ENCODE measurements around the gene MRE11.
A peak's percentile ranks its signal among the peaks of the same experiment; 100 is the strongest.

The MRE11 gene

GRCh38 chr11:94526645-94527438 is 33.2 kb upstream of the MRE11 start:
- Histone ChIP-seq H2BK12ac (ENCODE audit: low read length) (no peak overlapping the region), H3K79me1 (ENCODE audit: low read length) (no peaks in the 10 kb centered on the region), H3K79me2 (ENCODE audit: control insufficient read depth, insufficient read depth, low read length, poor library complexity) (no peaks in the 10 kb centered on the region), H3K4me1 (ENCODE audit: control insufficient read depth in 1 of 2, insufficient read depth in 2 of 2, low read length in 2 of 2) (peaks cover 0 to 5% of the 10 kb centered on the region in 2 experiments), H3K23ac (ENCODE audit: low read length) (no peak overlapping the region), H3K27me3 (ENCODE audit: insufficient read depth, low read length) (no peaks in the 10 kb centered on the region), H2AK5ac (ENCODE audit: low read length) (no peak overlapping the region), H3K9ac (ENCODE audit: low read length) (no peak overlapping the region), H4K12ac (ENCODE audit: low read depth, low read length) (no peak overlapping the region), H3K4ac (ENCODE audit: low read depth, low read length) (no peak overlapping the region), H3K18ac (ENCODE audit: low read length) (no peak overlapping the region), H2AFZ (ENCODE audit: insufficient read depth, low read length, poor library complexity) (no peak overlapping the region), H3K14ac (ENCODE audit: low read length) (no peak overlapping the region), H3K4me3 (ENCODE audit: low read depth, low read length) (no peak overlapping the region), H2BK120ac (ENCODE audit: insufficient read depth, low read length, poor library complexity) (no peak overlapping the region), H4K8ac (ENCODE audit: low read depth, low read length) (no peak overlapping the region), H3K27ac (ENCODE audit: low read depth, low read length) (no peak overlapping the region), H2BK5ac (ENCODE audit: low read depth, low read length, poor library complexity) (no peak overlapping the region), H4K91ac (ENCODE audit: low read depth, low read length) (no peak overlapping the region), H3K9me3 (ENCODE audit: insufficient read depth, low read depth, low read length) (no peaks in the 10 kb centered on the region), H3K4me2 (ENCODE audit: low read length) (no peak overlapping the region), H3K36me3 (ENCODE audit: control insufficient read depth in 1 of 2, insufficient read depth in 2 of 2, low read length in 2 of 2) (no peaks in the 10 kb centered on the region)
- no CpG with 5 or more reads among the region's 4 CpGs for WGBS (ENCODE audit: extremely low coverage, insufficient coverage, insufficient read length)
- no peak for DNase-seq

GRCh38 chr11:94525546-94526324 is 32.1 kb upstream of the MRE11 start:
- H4K8ac ChIP-seq (ENCODE audit: low read depth, low read length): no peak overlapping the region
- no peak overlapping the region for H3K4ac ChIP-seq (ENCODE audit: low read depth, low read length)
- no peaks in the 10 kb centered on the region for H3K79me2 ChIP-seq (ENCODE audit: control insufficient read depth, insufficient read depth, low read length, poor library complexity)
- no peaks in the 10 kb centered on the region for H3K27me3 ChIP-seq (ENCODE audit: insufficient read depth, low read length)
- no peak overlapping the region for H2BK12ac ChIP-seq (ENCODE audit: low read length)
- no peak for DNase-seq
- H2BK5ac ChIP-seq (ENCODE audit: low read depth, low read length, poor library complexity): no peak overlapping the region
- no peak overlapping the region for H3K18ac ChIP-seq (ENCODE audit: low read length)
- no peak overlapping the region for H4K12ac ChIP-seq (ENCODE audit: low read depth, low read length)
- no peak overlapping the region for H2BK120ac ChIP-seq (ENCODE audit: insufficient read depth, low read length, poor library complexity)
- no peak overlapping the region for H3K9ac ChIP-seq (ENCODE audit: low read length)
- H3K4me2 ChIP-seq (ENCODE audit: low read length): no peak overlapping the region
- no peak overlapping the region for H3K23ac ChIP-seq (ENCODE audit: low read length)
- no peak overlapping the region for H2AFZ ChIP-seq (ENCODE audit: insufficient read depth, low read length, poor library complexity)
- no peak overlapping the region for H3K14ac ChIP-seq (ENCODE audit: low read length)
- no peaks in the 10 kb centered on the region for H3K79me1 ChIP-seq (ENCODE audit: low read length)
- no peak overlapping the region for H3K4me3 ChIP-seq (ENCODE audit: low read depth, low read length)
- no peak overlapping the region for H4K91ac ChIP-seq (ENCODE audit: low read depth, low read length)
- H3K27ac ChIP-seq (ENCODE audit: low read depth, low read length): no peak overlapping the region
- no peaks in the 10 kb centered on the region for H3K9me3 ChIP-seq (ENCODE audit: insufficient read depth, low read depth, low read length)
- H2AK5ac ChIP-seq (ENCODE audit: low read length): no peak overlapping the region
- WGBS (ENCODE audit: extremely low coverage, insufficient coverage, insufficient read length): no CpG with 5 or more reads among the region's 5 CpGs
- no peaks in the 10 kb centered on the region for H3K36me3 ChIP-seq (ENCODE audit: control insufficient read depth in 1 of 2, insufficient read depth in 2 of 2, low read length in 2 of 2)
- peaks cover 0 to 7% of the 10 kb centered on the region in 2 experiments for H3K4me1 ChIP-seq (ENCODE audit: control insufficient read depth in 1 of 2, insufficient read depth in 2 of 2, low read length in 2 of 2)

GRCh38 chr11:94524341-94524740 is 30.7 kb upstream of the MRE11 start:
- Histone ChIP-seq H2BK5ac (ENCODE audit: low read depth, low read length, poor library complexity) (no peak overlapping the region), H3K79me1 (ENCODE audit: low read length) (no peaks in the 10 kb centered on the region), H3K4me2 (ENCODE audit: low read length) (no peak overlapping the region), H3K4me3 (ENCODE audit: low read depth, low read length) (no peak overlapping the region), H3K9me3 (ENCODE audit: insufficient read depth, low read depth, low read length) (no peaks in the 10 kb centered on the region), H2BK120ac (ENCODE audit: insufficient read depth, low read length, poor library complexity) (no peak overlapping the region), H4K8ac (ENCODE audit: low read depth, low read length) (no peak overlapping the region), H3K14ac (ENCODE audit: low read length) (no peak overlapping the region), H2AK5ac (ENCODE audit: low read length) (no peak overlapping the region), H3K27ac (ENCODE audit: low read depth, low read length) (no peak overlapping the region), H3K18ac (ENCODE audit: low read length) (no peak overlapping the region), H3K4ac (ENCODE audit: low read depth, low read length) (no peak overlapping the region), H3K36me3 (ENCODE audit: control insufficient read depth in 1 of 2, insufficient read depth in 2 of 2, low read length in 2 of 2) (no peaks in the 10 kb centered on the region), H3K9ac (ENCODE audit: low read length) (no peak overlapping the region), H3K4me1 (ENCODE audit: control insufficient read depth in 1 of 2, insufficient read depth in 2 of 2, low read length in 2 of 2) (peaks cover 0 to 7% of the 10 kb centered on the region in 2 experiments), H4K91ac (ENCODE audit: low read depth, low read length) (no peak overlapping the region), H3K79me2 (ENCODE audit: control insufficient read depth, insufficient read depth, low read length, poor library complexity) (no peaks in the 10 kb centered on the region), H2AFZ (ENCODE audit: insufficient read depth, low read length, poor library complexity) (no peak overlapping the region), H2BK12ac (ENCODE audit: low read length) (no peak overlapping the region), H3K27me3 (ENCODE audit: insufficient read depth, low read length) (no peaks in the 10 kb centered on the region), H4K12ac (ENCODE audit: low read depth, low read length) (no peak overlapping the region), H3K23ac (ENCODE audit: low read length) (no peak overlapping the region)
- WGBS (ENCODE audit: extremely low coverage, insufficient coverage, insufficient read length): no CpG with 5 or more reads among the region's 1 CpG
- peak in 1 of 2 donors; percentile 33 for DNase-seq

GRCh38 chr11:94521684-94522083 is 28.0 kb upstream of the MRE11 start:
- H2BK120ac ChIP-seq (ENCODE audit: insufficient read depth, low read length, poor library complexity): no peak overlapping the region
- H4K12ac ChIP-seq (ENCODE audit: low read depth, low read length): no peak overlapping the region
- H3K79me1 ChIP-seq (ENCODE audit: low read length): no peaks in the 10 kb centered on the region
- H3K4ac ChIP-seq (ENCODE audit: low read depth, low read length): no peak overlapping the region
- H2BK5ac ChIP-seq (ENCODE audit: low read depth, low read length, poor library complexity): no peak overlapping the region
- no peak overlapping the region for H3K14ac ChIP-seq (ENCODE audit: low read length)
- H3K9me3 ChIP-seq (ENCODE audit: insufficient read depth, low read depth, low read length): no peaks in the 10 kb centered on the region
- no peak overlapping the region for H2AFZ ChIP-seq (ENCODE audit: insufficient read depth, low read length, poor library complexity)
- H3K4me1 ChIP-seq (ENCODE audit: control insufficient read depth in 1 of 2, insufficient read depth in 2 of 2, low read length in 2 of 2): peaks cover 0 to 4% of the 10 kb centered on the region in 2 experiments
- no peak overlapping the region for H3K9ac ChIP-seq (ENCODE audit: low read length)
- no peak overlapping the region for H2AK5ac ChIP-seq (ENCODE audit: low read length)
- DNase-seq: peak in 1 of 2 donors; percentile 55
- no peak overlapping the region for H3K18ac ChIP-seq (ENCODE audit: low read length)
- H3K36me3 ChIP-seq (ENCODE audit: control insufficient read depth in 1 of 2, insufficient read depth in 2 of 2, low read length in 2 of 2): no peaks in the 10 kb centered on the region
- no peak overlapping the region for H4K8ac ChIP-seq (ENCODE audit: low read depth, low read length)
- H3K4me2 ChIP-seq (ENCODE audit: low read length): no peak overlapping the region
- no CpG with 5 or more reads among the region's 5 CpGs for WGBS (ENCODE audit: extremely low coverage, insufficient coverage, insufficient read length)
- H3K27ac ChIP-seq (ENCODE audit: low read depth, low read length): no peak overlapping the region
- no peaks in the 10 kb centered on the region for H3K79me2 ChIP-seq (ENCODE audit: control insufficient read depth, insufficient read depth, low read length, poor library complexity)
- no peaks in the 10 kb centered on the region for H3K27me3 ChIP-seq (ENCODE audit: insufficient read depth, low read length)
- H3K23ac ChIP-seq (ENCODE audit: low read length): no peak overlapping the region
- no peak overlapping the region for H3K4me3 ChIP-seq (ENCODE audit: low read depth, low read length)
- no peak overlapping the region for H2BK12ac ChIP-seq (ENCODE audit: low read length)
- H4K91ac ChIP-seq (ENCODE audit: low read depth, low read length): no peak overlapping the region
